Measurements from ENCODE around the gene ROR1.
"Not testable (repeated sequence)": the region's sequence is repeated elsewhere in the genome, so short reads cannot be mapped to it uniquely, and the experiment has no call there.

Gene ROR1

GRCh38 chr1:63825111-63825510 lies 51.3 kb downstream of the ROR1 start:
- no peak for DNase-seq (ENCODE audit: low read depth)

DNA sequence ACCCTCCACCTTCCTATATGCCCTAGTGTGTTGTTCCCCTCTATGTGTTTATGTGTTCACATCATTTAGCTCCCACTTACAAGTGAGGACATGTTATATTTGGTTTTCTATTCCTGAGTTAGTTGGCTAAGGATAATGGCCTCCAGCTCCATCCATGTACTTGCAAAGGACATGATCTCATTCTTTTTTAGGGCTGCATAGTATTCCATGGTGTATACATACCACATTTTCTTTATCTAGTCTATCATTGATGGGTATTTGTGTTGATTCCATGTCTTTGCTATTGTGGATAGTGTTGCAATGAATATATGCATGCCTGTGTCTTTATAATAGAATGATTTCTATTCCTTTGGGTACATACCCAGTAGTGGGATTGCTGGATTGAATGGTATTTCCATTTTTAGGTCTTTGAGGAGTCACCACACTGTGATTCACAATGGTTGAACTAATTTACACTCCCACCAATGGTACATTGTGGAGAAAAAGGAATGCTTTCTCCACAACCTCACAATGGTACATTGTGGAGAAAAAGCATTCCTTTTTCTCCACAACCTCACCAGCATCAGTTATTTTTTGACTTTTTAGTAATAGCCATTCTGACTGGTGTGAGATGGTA lies 52.5 kb downstream of the ROR1 start:
- DNase-seq (ENCODE audit: low read depth) = not testable (repeated sequence)

DNA sequence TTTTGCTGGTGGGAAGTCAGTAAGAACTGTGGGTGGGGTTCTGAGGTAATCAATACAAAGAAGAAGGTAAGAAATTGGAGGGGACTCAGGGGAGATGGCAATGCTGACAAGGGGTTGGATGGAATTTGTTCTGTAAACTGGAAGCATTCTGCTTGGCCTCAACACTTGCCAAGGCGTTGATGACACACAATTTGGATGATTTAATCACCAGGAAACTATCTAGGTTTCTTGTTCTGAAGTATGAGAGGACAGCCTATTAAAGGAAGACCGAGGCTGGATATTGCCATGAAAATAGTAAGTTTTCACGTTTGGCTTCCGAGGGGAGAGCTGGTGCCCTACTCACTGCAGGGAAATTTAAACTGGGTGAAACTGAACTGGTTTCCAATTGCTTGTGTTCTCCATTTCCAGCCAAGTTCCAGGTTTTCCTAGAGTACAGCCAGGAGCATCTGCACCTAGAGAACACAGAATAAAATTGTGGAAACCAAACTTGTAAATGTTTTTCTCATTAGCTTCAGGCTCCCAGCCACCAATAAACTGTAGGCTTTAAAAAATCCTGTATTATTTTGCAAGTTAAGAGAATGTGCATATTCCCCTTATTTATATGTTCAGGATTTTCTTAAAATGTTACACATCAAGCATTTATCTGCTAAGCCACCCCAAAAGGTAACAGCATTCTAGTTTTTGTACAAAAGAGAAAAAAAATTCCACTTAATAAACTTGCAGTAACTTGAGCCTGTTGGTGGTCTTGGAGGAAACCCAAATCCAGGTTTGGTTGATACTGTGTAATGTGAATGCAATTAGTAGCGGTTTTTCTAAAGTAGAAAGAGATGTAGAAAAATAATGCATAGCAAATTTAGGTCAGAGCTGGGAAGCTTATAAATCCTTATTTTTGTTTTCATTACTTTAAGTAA lies 53.8 kb downstream of the ROR1 start:
- no peak for DNase-seq (ENCODE audit: low read depth)

DNA sequence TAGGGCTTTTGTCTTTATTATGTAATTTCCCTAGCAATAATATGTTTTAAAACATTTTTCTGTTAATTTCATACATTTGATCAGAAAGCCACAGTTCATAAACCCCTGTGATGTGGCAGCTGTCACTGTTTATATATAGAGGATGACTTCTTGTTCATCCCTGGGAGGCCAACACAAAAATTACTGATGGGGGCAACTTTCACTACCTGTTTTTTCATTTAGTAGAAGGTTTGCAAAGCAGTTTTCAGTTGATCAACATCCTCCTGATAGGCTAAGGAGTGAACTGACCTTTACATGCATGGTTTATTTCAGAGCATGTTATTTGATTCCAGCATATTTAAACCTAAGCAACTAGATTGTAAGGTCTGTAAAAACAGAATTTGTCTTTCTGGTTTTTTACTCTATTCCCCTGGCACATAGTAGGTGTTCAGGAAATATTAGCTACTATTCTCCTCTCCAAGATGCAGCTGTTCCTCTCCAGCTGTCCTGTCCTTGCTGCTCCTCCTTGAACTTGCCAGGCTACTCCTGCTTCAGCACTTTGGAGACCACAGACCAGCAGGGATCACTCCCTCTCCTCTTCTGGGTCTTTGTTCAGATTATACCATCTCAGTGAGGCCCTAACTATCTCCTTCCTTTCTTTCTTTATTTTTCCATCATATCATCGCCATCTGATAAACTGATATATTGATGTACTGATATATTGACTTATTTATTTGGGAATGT lies 54.7 kb downstream of the ROR1 start:
- DNase-seq (ENCODE audit: low read depth) = no peak

GRCh38 chr1:63829349-63830327 lies 55.8 kb downstream of the ROR1 start:
- DNase-seq (ENCODE audit: low read depth) = no peak

DNA sequence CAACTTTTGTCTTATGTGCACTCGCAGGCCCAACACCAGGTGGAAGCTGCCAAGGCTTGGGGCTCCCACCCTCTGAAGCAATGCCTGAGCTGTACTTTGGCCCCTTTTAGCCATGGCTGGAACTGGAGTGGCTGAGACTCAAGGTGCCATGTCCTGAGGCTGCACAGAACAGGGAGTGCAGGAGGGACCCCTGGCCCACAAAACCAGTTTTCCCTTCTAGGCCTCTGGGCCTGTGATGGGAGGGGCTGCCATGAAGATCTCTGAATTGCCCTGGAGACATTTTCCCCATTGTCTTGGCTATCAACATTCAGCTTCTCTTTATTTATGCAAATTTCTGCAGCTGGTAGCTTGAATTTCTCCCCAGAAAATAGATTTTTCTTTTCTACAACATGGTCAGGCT lies 57.6 kb downstream of the ROR1 start:
- DNase-seq (ENCODE audit: low read depth) = no peak

DNA sequence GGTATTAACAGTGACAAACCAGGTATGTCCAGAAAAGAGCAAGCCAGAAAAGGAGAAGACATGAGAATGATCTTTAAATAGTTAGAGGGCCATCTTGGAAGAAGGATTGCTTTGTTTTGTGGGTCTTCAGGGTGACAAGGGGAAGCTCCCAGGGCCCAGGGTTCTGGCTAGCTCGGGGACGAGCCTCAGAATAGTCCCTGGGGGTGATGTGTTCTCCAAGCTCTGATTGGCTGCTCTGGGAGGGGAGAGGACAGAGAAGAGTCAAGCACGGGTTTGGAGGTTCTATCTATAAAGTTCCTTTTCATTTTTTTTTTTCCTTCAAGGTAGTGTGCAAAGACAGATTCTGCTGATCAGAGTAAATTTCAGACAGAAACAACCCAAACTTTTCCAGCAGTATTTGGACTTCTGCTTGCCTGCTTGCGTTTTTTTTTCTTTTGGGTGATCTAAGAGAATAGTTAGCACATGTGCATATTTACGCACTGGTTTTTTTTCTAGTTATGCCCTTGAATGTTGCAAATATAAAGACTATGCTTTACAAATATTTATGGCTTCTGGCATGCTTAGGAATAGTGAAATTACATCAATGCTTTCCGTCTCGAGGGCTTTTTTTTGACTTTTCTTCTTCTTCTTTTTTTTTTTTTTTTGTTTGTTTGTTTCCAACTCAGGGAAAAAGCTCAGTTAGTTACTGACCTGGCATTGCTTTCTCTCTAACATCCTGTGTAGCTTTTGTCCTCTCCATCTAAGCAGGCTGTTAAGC lies 59.7 kb downstream of the ROR1 start:
- no peak for DNase-seq (ENCODE audit: low read depth)

DNA sequence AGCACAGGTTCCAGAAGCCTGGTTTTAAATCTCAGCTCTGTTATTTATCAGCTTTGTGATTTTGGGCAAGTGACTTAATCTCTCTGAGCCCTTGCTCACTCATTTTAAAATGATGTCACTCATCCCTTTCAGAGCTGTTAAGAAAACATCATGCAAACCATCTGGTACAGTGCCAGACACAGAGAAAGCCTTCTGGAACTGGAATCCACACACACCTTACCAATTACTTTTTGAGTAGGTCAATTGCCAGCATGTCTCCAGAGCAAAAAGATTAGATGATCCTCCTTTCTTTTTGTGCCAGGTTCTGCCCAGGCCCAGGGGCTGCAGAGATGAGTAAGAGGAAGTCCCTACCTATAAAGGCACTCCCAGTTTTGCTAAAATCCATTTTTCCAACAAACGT lies 61.3 kb downstream of the ROR1 start:
- DNase-seq (ENCODE audit: low read depth) = no peak

GRCh38 chr1:63836374-63836773 lies 62.6 kb downstream of the ROR1 start:
- no peak for DNase-seq (ENCODE audit: low read depth)

DNA sequence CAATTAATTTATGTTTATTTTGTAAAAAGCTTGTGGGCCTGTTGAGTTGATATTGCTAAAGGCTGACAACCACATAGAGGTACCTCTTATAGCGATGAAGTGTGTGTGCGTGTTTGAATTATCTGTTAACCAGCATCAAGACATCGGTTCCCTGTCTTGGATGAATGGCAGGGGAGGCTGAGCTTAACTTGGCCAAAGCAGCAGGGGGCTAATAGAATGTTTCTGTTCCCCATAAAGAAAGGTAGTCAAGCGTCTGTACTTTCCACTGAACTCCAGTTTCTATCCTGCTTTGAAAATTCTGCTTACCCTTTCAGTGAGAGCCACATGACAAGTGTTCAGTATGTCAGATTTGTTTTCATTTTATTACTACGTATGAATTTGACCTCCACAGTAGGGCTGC lies 63.0 kb downstream of the ROR1 start:
- no peak for DNase-seq (ENCODE audit: low read depth)

DNA sequence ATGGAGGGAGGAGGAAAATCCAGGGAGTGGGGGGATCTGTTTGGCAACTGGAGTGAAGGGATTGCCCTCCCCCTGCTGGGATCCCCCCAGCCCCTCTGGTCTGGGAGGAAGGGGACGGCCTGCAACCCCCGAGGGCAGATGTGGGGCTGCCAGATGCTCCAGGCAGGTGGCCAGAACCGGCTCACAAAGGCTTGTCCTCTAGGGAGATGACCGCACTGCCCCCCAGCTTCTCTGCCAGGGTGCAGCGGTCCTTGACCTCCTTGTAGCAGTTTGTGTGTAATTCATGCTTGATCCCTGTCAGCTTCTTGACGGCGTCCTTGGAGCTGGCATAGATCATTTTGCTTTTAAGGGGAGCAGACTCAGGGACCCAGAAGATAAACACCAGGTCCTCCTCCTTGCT lies 69.2 kb downstream of the ROR1 start:
- no peak for DNase-seq (ENCODE audit: low read depth)

DNA sequence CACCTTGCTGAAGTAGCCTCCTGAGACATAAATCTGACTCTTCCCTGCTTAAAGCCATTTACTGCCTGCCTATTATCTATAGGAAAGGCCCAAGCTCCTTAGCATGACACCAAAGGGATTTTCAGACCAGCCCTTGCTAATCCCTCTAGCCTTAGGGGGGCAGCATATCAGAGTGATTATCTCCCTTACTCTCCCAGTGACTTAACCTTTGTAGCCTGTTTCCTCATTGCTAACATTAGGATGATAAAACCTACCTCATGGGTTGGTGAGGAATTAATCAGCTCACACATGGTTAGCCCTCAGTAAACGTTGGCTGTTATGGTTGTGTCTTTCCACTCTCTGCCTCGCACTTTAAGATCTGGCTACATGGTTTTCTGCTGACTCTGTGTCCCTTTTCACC lies 70.1 kb downstream of the ROR1 start:
- DNase-seq (ENCODE audit: low read depth) = no peak

- DNase-seq (ENCODE audit: low read depth) = no peak
Observed at GRCh38 chr1:63845346-63845745, 71.5 kb downstream of the ROR1 start.

DNA sequence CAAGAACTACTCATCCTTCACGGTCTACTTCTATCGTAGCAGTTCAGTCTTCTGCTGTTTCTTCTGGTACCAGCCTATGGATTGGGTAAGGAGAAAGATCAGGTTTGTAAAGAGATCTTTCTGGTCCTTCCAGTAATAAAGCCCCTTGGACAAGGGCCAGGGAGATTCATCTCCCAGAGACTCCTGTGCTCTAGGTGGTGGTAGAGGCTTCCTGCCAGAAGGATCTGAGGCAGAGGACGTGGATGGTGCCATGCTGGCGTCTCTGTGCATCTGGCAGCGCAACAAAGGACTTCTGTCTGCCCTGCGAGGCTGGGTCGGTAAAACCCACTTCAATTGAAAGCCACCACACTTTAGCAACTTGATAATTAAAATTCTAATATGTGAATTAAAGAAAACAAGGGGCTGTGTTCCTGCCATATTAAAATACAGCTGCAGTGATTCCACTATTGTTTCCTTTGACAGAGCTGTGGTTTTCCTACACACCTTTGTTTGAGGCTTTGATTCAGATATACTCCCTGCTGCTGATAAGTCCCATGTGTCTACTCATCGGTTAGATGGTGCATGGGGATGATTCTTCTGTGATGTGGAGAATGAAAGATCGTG lies 73.6 kb downstream of the ROR1 start:
- DNase-seq (ENCODE audit: low read depth) = no peak

DNA sequence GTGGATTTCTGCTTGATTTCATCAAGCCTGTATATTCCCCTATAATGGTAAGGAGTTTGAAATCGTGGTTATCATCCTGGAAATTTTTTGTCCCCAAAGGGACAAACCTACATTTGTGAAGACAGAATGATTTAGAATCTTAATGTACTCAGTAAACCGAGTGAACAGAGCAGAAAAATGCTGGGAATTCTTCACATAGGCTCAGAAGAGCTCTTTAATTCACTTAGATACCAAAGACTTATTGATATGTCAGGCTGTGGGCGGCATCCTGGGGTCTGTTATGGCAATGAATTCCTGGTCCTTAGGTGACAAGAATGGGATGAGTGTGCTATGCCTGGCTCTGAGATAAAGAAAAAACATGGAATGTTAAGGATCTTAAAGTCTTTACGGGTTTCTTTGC lies 74.9 kb downstream of the ROR1 start:
- no peak for DNase-seq (ENCODE audit: low read depth)

DNA sequence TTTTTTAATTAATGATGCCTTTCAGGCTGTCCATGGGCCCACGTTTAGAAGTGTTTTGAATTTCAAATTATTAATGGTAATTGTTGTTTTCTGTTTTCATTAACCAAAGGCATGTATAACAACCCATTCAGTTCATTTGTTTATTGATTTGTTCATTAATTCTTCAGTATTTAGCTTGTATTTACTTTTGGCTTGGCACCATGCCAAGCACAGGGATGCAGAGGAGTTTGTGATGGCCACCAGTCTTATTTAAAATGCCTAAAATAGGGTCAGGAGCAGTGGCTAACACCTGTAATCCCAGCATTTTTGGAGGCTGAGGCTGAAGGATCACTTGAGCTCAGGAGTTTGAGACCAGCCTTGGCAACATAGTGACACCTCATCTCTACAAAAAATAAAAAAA lies 75.3 kb downstream of the ROR1 start:
- DNase-seq (ENCODE audit: low read depth) = no peak

- no peak for DNase-seq (ENCODE audit: low read depth)
Observed at GRCh38 chr1:63854091-63854490, 80.3 kb downstream of the ROR1 start.

GRCh38 chr1:63855942-63856341 lies 82.1 kb downstream of the ROR1 start:
- DNase-seq (ENCODE audit: low read depth) = no peak

DNA sequence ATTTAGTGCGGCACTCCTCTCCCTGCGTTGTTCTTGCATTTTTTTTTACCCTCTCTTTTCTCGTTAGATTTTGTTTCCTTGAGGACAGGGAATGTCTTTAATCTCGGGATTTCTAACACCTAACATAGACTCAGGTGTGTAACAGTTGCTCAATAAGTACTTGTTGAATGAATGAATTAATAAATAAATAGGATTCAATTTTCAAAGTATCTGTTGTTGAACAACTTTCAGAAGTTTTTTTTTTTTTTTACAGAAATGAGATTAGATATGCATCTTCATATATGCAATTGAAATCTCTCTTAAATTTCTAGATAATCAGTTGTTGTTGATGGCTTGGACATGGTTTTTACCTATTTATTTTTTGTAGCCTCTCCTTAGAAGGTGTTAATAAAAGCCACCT lies 83.1 kb downstream of the ROR1 start:
- DNase-seq (ENCODE audit: low read depth) = no peak

DNA sequence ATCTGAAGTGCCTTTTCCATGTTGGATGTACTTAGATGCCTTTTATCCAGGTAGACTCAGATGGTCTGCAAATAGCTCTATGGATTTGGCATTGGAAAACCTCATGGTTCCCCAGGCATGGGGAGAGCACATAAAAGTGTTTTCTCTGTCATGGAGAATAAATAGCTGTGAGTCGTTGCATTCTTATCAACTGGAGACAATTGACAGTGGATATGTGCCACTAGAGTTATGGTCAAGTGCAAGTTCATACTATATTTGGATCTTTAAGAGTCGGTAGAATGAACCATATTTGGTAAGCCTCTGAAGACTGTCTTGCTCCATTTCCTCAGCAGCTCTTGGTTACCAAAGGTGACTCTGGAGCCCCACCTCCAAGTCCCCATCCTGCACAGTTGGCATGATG lies 83.7 kb downstream of the ROR1 start:
- DNase-seq (ENCODE audit: low read depth) = no peak

DNA sequence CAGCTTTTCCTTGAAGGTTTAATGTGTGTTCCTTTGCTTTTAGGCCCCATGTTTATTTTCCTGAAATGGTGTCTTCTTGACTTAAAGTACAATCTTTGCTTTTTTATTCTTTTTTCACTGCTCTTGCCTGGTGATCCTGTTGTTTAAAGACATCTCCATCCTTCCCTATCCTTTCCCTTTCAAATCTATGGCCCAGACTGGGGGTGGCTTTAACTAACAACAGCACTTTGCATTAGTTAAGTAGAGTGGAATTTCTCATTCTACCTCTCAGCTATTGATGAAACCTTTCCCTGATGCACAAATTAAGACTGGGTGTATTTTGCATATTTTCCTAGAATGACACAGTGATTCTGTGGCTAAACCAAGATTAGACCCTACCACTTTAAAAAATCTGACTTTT lies 84.3 kb downstream of the ROR1 start:
- no peak for DNase-seq (ENCODE audit: low read depth)
